HG03095 (cell line): ENCODE measurements around the gene PACS1.
"Not testable (repeated sequence)": the region's sequence is repeated elsewhere in the genome, so short reads cannot be mapped to it uniquely, and the experiment has no call there.

Experiments
- ATAC-seq: cut with Tn5 transposase; IDR thresholded peaks from one replicate; pipeline ENCODE4 v1.9.1; 2021; ENCODE audit warnings: moderate library complexity; ENCODE audit not compliant: unreplicated experiment

PACS1 gene

GRCh38 chr11:66242095-66242765 is 172.2 kb downstream of the PACS1 start:
- no peak for ATAC-seq

- no peak for ATAC-seq
Observed at GRCh38 chr11:66243782-66244535, 173.9 kb downstream of the PACS1 start.

GRCh38 chr11:66247295-66247694 is 177.2 kb downstream of the PACS1 start:
- ATAC-seq = no peak

- no peak for ATAC-seq
Observed at GRCh38 chr11:66247801-66248200, 177.7 kb downstream of the PACS1 start.

GRCh38 chr11:66248903-66249302 is 178.8 kb downstream of the PACS1 start:
- no peak for ATAC-seq

- ATAC-seq = no peak
Observed at GRCh38 chr11:66251809-66252208, 181.7 kb downstream of the PACS1 start.

DNA sequence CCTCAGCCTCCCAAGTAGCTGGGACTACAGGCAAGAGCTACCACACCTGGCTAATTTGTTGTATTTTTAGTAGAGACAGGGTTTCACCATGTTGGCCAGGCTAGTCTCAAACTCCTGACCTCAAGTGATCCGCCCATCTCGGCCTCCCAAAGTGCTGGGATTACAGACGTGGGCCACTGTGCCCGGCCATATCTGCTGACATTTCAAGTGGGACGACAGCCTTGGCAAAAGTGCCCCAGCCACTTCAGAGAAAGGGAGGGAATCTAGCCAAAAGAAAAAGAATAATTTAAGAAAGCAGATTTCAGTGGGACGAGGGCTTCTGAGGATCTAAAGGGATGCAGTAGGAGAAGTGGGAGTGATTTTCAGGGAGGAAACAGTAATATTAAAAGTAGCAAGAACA is 183.0 kb downstream of the PACS1 start:
- not testable (repeated sequence) for ATAC-seq

DNA sequence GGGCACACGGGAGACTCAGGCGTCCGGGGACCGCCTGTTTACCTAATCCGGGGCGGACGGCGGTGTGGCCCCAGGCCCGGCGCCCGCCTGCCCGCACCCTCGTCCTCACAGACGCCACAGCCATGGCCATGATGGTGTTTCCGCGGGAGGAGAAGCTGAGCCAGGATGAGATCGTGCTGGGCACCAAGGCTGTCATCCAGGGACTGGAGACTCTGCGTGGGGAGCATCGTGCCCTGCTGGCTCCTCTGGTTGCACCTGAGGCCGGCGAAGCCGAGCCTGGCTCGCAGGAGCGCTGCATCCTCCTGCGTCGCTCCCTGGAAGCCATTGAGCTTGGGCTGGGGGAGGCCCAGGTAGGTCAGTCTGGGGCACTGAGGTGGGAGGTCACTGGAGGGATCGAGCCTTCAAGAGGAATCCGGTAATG is 188.4 kb downstream of the PACS1 start:
- ATAC-seq = no peak

GRCh38 chr11:66259225-66259624 is 189.2 kb downstream of the PACS1 start:
- ATAC-seq = no peak

DNA sequence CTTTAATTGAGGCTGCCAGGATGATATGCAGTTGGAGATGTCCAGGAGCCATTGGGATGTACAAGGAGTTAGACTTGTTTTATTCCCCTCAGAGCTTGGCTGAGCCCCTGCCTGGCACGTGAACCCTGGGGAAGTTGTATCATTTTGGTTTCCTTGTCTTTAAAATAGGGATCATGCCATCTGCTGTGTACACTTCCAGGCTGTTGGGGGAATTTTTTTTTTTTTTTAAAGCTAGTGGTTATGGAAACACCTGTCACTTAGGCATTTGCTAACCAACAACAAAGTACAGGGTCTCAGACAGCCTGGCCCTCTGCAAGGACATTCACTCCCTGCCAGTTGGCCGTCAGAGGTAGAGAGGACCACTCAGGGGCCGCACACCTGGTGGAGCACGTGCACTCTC is 189.9 kb downstream of the PACS1 start:
- ATAC-seq = no peak

- no peak for ATAC-seq
Observed at GRCh38 chr11:66261578-66261977, 191.5 kb downstream of the PACS1 start.

DNA sequence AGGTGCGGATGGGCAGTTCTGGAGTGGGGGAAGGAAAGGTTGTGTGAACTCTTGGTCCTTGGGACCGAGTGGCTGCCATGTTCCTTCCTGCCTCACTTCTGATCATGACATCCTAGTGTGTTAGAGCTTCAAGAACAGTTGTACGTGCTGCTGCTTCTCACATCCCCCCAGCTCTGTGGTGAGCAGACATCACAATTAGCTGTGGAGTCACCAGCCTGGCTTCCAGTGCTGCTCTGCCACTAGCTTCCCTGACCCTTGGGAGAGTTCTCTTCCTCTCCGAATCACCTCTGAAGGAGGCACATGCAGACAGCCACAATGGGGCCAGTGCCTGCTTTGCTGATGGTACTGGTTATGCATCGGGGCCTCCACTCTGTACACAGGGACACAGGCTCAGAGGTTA is 192.1 kb downstream of the PACS1 start:
- ATAC-seq = no peak

- no peak for ATAC-seq
Observed at GRCh38 chr11:66262696-66263095, 192.6 kb downstream of the PACS1 start.

DNA sequence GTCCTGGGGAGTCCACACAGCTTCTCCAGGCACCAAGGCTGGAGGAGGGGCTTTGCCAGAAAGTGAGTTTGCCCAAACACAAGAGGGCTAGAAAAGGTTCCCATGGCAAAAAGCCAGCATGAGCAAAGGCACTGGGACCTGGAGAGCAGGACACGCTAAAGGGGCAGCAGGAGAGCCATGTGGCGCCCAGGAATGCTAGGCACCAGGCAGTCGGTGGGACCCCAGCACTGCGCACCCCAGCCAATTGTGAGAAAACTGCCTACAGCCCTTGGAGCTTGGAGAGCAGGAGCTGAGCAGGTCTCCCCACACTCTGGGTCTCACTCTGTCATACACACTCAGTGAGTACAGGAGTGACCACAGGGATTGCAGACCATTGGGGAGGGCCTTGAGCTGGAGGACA is 193.2 kb downstream of the PACS1 start:
- no peak for ATAC-seq

DNA sequence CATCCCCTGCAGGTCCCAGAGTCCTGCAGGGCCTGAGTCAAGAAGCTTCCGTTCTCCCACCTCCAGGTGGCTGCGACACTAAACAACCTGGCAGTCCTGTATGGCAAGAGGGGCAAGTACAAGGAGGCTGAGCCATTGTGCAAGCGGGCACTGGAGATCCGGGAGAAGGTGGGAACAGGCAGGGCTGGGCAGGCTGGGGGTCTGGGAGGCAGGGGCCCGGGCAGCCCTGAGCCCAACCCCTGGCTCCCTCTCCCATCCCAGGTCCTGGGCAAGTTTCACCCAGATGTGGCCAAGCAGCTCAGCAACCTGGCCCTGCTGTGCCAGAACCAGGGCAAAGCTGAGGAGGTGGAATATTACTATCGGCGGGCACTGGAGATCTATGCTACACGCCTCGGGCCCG is 193.7 kb downstream of the PACS1 start:
- no peak for ATAC-seq

GRCh38 chr11:66264383-66264782 is 194.3 kb downstream of the PACS1 start:
- no peak for ATAC-seq

DNA sequence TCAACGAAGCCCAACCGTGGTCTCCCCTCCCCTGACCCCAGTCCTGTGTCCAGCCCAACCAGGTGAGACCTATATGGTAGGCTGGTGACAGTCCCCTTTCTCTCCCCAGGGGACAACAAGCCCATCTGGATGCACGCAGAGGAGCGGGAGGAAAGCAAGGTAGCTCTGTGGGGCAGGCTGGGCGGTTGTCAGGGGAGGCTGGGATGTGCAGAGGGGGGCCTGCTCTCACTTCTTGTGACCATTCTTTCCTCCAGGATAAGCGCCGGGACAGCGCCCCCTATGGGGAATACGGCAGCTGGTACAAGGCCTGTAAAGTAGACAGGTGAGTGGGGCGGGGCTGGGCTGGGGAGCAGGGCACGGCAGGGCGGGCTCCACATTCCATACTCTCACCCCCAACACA is 194.8 kb downstream of the PACS1 start:
- no peak for ATAC-seq

GRCh38 chr11:66265531-66266377 is 195.7 kb downstream of the PACS1 start:
- no peak for ATAC-seq

DNA sequence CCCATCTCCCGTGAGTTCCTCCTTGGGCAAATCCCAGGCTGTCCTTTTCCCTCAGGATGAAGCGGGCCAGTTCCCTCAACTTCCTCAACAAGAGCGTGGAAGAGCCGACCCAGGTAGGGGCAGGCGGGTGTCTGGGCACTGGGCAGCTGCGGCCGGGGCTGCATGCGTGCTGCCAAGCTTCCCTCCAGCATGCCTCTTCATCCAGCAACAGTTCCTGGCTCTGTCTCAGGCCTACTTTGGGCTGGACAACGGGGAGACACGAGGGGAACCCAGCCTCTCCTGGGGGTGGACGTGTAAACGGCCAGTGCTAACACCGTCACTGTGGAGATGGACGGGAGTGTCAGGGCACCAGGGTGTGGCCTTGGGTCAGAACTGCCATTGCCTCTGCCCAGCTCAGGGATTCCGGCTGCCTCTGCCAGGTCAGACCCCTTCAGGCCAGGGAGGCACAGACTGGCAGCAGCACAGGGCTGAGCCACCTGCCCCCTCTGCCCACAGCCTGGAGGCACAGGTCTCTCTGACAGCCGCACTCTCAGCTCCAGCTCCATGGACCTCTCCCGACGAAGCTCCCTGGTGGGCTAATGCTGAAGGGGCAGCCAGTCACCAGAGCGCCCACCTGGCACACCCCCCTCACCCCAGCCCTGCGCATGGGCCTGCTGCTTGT is 196.4 kb downstream of the PACS1 start:
- ATAC-seq = no peak

DNA sequence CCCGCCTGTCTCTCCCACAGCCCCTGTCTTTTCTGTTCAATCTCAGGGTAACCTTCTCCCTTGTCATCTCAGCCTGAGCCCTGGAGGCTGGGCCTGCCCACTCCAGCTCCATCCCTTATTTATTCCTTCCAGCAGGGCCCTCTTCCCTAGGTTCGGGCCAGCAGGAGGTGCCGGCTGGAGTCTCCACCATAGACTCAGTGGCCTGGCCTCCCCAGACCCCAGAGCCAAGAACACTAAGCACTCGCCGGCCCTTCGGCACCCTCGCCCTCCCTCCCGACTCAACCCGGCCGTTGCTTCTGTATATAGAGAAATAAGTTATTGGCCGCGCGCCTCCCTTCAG is 196.9 kb downstream of the PACS1 start:
- no peak for ATAC-seq
